ENCODE measurements around the gene VPS50.

The VPS50 gene

DNA sequence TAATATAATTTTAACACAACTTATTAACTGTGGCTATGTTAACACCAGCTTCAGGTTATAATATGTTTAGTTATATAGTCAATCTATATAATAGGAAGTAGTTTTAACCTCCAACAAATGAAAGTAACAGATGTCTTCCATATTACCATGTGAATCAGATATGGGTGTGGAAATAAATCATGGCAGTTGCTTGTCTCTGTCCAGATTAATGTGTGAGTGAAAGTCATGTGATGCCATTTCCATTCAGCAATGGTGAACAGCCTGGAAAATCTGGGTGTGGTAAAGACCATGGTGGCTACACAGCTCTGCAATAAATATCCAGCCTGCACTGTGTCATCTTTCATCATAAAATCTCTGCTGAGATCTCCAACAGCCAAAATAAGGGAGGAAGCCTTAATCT lies 33.7 kb upstream of the VPS50 start:
- no peak for DNase-seq (ENCODE audit: low read depth)
- TF ChIP-seq, protein P1, sequence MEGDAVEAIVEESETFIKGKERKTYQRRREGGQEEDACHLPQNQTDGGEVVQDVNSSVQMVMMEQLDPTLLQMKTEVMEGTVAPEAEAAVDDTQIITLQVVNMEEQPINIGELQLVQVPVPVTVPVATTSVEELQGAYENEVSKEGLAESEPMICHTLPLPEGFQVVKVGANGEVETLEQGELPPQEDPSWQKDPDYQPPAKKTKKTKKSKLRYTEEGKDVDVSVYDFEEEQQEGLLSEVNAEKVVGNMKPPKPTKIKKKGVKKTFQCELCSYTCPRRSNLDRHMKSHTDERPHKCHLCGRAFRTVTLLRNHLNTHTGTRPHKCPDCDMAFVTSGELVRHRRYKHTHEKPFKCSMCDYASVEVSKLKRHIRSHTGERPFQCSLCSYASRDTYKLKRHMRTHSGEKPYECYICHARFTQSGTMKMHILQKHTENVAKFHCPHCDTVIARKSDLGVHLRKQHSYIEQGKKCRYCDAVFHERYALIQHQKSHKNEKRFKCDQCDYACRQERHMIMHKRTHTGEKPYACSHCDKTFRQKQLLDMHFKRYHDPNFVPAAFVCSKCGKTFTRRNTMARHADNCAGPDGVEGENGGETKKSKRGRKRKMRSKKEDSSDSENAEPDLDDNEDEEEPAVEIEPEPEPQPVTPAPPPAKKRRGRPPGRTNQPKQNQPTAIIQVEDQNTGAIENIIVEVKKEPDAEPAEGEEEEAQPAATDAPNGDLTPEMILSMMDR (IDR thresholded peaks at IDR 0.05; ENCODE audit: low read length, missing control alignments) = no peak
- no peak overlapping the region for H3K4me3 ChIP-seq (replicated peaks; ENCODE audit: low read depth, low read length)

DNA sequence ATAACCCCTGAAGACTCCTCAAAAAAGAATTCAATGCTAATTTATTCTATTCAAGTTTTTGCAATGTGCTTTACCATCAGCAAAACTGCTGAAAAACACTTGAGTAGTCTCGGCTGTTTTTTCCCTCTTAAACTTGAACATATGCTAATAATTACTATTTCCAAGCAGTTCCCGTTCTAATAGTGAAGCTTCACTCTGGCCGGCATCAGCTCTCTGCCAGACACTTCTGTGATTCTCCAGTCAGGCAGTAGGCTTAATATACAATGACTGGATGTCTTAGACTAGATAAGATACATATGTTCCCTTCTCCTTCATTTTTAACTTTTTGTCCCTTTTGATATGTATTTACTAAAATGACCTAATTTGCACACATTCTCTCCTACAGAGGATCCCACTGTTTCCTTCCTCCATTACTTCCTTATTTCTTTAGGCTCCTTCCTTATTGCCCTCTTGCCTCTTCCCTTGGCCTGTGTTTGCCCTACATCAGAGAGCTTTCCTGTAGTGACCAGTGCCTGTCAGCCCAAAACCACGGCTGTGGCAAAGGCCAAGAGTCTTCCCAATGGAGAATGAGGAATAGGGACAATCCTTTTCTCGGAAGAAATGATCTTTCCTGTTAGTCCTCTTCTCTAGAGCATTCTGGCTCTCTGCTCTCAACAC lies 29.4 kb upstream of the VPS50 start:
- DNase-seq (ENCODE audit: low read depth) = no peak
- H3K4me3 ChIP-seq (replicated peaks; ENCODE audit: low read depth, low read length) = no peak overlapping the region
- TF ChIP-seq, protein P1 (IDR thresholded peaks at IDR 0.05; ENCODE audit: low read length, missing control alignments) = no peak

DNA sequence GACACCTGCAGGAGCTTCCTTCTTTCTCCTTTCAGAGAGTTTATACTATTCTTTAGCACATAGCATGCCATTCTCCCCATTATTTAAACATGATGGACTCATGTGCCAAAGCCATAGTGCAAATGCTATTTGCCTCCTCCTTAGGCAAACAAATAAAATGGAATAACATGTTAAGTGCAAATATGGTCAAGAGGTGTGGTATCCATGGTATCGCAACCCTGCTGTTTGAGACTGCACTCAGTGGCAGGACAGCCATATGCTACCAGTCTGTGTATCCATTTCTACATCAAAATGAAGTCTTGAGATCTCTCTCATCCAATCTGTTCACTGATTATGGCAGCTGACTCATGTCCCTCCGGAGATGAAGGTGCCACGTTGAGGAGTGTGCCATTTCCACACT lies 28.7 kb upstream of the VPS50 start:
- no peak overlapping the region for H3K4me3 ChIP-seq (replicated peaks; ENCODE audit: low read depth, low read length)
- TF ChIP-seq, protein P1 (IDR thresholded peaks at IDR 0.05; ENCODE audit: low read length, missing control alignments) = no peak
- DNase-seq (ENCODE audit: low read depth) = no peak

DNA sequence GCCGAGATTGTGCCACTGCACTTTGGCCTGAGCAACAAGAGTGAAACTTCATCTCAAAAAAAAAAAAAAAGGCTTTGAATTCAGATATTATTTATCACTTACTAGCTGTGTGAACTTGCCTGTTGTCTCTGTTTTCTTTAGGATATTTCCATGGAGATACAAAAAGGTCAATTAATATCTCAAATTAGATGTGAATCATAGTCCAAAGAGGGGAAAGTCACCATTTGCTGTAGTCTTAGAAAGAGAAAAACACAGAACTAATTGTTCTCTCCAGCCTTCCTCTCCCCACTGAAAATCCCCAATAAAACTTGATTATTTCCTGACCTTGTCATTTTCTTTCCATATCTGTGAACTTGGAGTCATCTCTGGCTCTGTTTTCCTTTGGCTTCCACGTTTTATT lies 27.1 kb upstream of the VPS50 start:
- no peak overlapping the region for H3K4me3 ChIP-seq (replicated peaks; ENCODE audit: low read depth, low read length)
- TF ChIP-seq, protein P1 (IDR thresholded peaks at IDR 0.05; ENCODE audit: low read length, missing control alignments) = no peak
- no peak for DNase-seq (ENCODE audit: low read depth)

DNA sequence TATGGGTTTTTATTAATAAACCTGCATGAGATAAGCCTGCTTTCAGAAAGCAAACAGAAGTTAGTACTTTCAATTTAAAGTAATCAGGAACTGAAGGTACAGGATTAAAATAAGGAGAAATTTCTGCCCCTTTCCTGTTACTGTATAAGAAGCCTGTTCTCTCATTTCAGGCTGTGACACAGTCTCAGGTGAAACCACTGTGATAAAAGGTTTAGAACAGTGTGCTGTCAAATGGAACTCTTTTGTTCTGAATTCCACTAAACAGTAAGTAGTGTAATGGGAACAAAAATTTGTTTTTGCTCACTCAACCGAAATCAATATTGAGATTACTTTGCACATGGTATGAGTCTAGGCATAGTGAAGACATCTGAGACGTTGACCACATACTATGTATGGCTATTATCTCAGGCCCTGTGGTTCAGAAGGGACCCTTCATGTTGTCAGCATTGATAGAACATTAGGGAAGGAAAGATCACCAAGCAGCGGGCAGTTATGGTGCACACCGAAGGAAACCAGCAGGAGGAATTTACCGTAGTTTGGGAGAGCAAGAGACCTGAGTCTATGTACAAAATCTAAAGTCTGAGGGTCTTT lies 20.8 kb upstream of the VPS50 start:
- TF ChIP-seq, protein P1 (IDR thresholded peaks at IDR 0.05; ENCODE audit: low read length, missing control alignments) = no peak
- H3K4me3 ChIP-seq (replicated peaks; ENCODE audit: low read depth, low read length) = no peak overlapping the region
- no peak for DNase-seq (ENCODE audit: low read depth)

DNA sequence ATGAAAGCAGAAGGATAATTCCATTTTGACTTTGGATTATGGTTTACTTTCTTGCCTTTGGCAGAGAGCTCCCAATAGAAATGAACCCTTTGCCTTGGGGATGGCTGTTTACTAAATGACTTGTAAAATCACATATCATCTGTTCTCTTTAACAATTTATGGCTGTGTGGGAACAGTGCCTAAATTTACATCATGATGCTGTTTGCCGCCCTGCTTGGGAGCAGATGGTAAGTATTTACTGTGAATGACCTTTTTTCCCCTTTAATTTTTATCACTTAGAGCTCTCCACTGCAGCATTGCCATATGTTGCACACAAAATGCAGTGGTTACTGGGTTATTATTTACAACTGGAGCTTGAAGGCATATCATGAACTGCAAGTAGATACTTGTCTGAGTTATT lies 19.3 kb upstream of the VPS50 start:
- DNase-seq (ENCODE audit: low read depth) = no peak
- no peak overlapping the region for H3K4me3 ChIP-seq (replicated peaks; ENCODE audit: low read depth, low read length)
- TF ChIP-seq, protein P1 (IDR thresholded peaks at IDR 0.05; ENCODE audit: low read length, missing control alignments) = no peak
